Astrocyte (in vitro differentiated cells and primary cell): ENCODE data around the gene APOBEC3A. TPM values are rescaled to one million over a fixed set of nuclear protein-coding genes. Genes with fewer than 3 reads are reported as not detected.
"Not testable (repeated sequence)": the region's sequence is repeated elsewhere in the genome, so short reads cannot be mapped to it uniquely, and the experiment has no call there.

ENCODE experiments used
- DNase-seq: peaks from one replicate; pipeline ENCODE4 v3.0.0-alpha.2; 2010; ENCODE audit warnings: low read depth
- FAIRE-seq: peaks from 2 replicates; lab custom pipeline; 2011; peaks lifted over from hg19 to GRCh38; lab: Jason Lieb, UNC
- H2AFZ ChIP-seq: 2 replicates; pipeline ENCODE4 v1.6.0; 2012; ENCODE audit warnings: low read depth, low read length, inconsistent platforms
- H3K27ac ChIP-seq: 2 replicates; pipeline ENCODE4 v1.5.1; 2011; ENCODE audit warnings: low read depth, low read length, inconsistent platforms
- H3K27me3 ChIP-seq: 2 replicates; pipeline ENCODE4 v1.6.0; 2011; ENCODE audit warnings: low read length, inconsistent platforms; ENCODE audit not compliant: insufficient read depth
- H3K36me3 ChIP-seq: 2 replicates; pipeline ENCODE4 v1.5.1; 2011; ENCODE audit warnings: low read length, inconsistent platforms; ENCODE audit not compliant: insufficient read depth
- H3K4me1 ChIP-seq: 2 replicates; pipeline ENCODE4 v1.5.1; 2011; ENCODE audit warnings: low read length, inconsistent platforms; ENCODE audit not compliant: insufficient read depth
- H3K4me2 ChIP-seq: 2 replicates; pipeline ENCODE4 v1.6.0; 2012; ENCODE audit warnings: low read length, inconsistent platforms
- H3K4me3 ChIP-seq: 2 replicates; pipeline ENCODE4 v1.5.1; 2011; ENCODE audit warnings: low read depth, mild to moderate bottlenecking, low read length, inconsistent platforms; ENCODE audit not compliant: insufficient read depth
- H3K79me2 ChIP-seq: 2 replicates; pipeline ENCODE4 v1.6.0; 2012; ENCODE audit warnings: mild to moderate bottlenecking, low read length, inconsistent platforms; ENCODE audit not compliant: insufficient read depth
- H3K9ac ChIP-seq: 2 replicates; pipeline ENCODE4 v1.6.0; 2012; ENCODE audit warnings: mild to moderate bottlenecking, low read length, inconsistent platforms
- H3K9me3 ChIP-seq: 2 replicates; pipeline ENCODE4 v1.5.1; 2012; ENCODE audit warnings: low read depth, mild to moderate bottlenecking, low read length, inconsistent platforms; ENCODE audit not compliant: insufficient read depth
- H4K20me1 ChIP-seq: 2 replicates; pipeline ENCODE4 v1.6.0; 2012; ENCODE audit warnings: low read length, inconsistent platforms; ENCODE audit not compliant: insufficient read depth
- H3K27ac Mint-ChIP-seq: one replicate; pipeline ENCODE4 v1.8.0; 2021; ENCODE audit warnings: mild to moderate bottlenecking, mixed read lengths; ENCODE audit not compliant: unreplicated experiment
- H3K27me3 Mint-ChIP-seq: one replicate; pipeline ENCODE4 v1.8.0; 2021; ENCODE audit warnings: low read depth, mixed read lengths; ENCODE audit not compliant: unreplicated experiment
- H3K36me3 Mint-ChIP-seq: one replicate; pipeline ENCODE4 v1.8.0; 2021; ENCODE audit warnings: low read depth, mixed read lengths; ENCODE audit not compliant: unreplicated experiment
- H3K4me1 Mint-ChIP-seq: one replicate; pipeline ENCODE4 v1.8.0; 2021; ENCODE audit warnings: low read depth, mixed read lengths; ENCODE audit not compliant: unreplicated experiment
- H3K4me3 Mint-ChIP-seq: one replicate; pipeline ENCODE4 v1.8.0; 2021; ENCODE audit warnings: mild to moderate bottlenecking, moderate library complexity, mixed read lengths; ENCODE audit not compliant: unreplicated experiment
- H3K9me3 Mint-ChIP-seq: one replicate; pipeline ENCODE4 v1.8.0; 2021; ENCODE audit warnings: mild to moderate bottlenecking, mixed read lengths; ENCODE audit not compliant: unreplicated experiment
- EZH2 ChIP-seq: IDR thresholded peaks from 2 replicates; pipeline ENCODE4 v1.6.1; 2012; ENCODE audit warnings: mild to moderate bottlenecking, low read length, inconsistent platforms; ENCODE audit not compliant: insufficient read depth
- total RNA-seq: library from RNA; stranded (reverse); gene quantifications from 2 replicates; pipeline ENCODE4 v1.2.1, GENCODE V29; 2021
- TF ChIP-seq, protein P1 (sequence below): IDR thresholded peaks from 2 replicates; pipeline ENCODE4 v1.5.1; 2011; ENCODE audit warnings: low read depth, mild to moderate bottlenecking, inconsistent platforms, low read length, moderate library complexity; ENCODE audit not compliant: insufficient read depth

Gene APOBEC3A
- total RNA-seq, 1 donor from 2014 or later, result not detected

GRCh38 chr22:38987171-38987895 lies 29.9 kb downstream of the APOBEC3A start:
- Mint-ChIP-seq H3K4me1 (peaks cover 7% of the 10 kb centered on the region), H3K27ac (no peak overlapping the region), H3K9me3 (no peaks in the 10 kb centered on the region), H3K36me3 (peaks cover 3% of the 10 kb centered on the region), H3K4me3 (no peak overlapping the region), H3K27me3 (peaks cover 15% of the 10 kb centered on the region)
- no peak for FAIRE-seq
- Histone ChIP-seq H3K36me3 (no peaks in the 10 kb centered on the region), H3K4me1 (peaks cover 15% of the 10 kb centered on the region), H3K9ac (no peak overlapping the region), H2AFZ (no peak overlapping the region), H3K9me3 (no peaks in the 10 kb centered on the region), H3K27me3 (no peaks in the 10 kb centered on the region), H3K4me3 (no peak overlapping the region), H3K79me2 (no peaks in the 10 kb centered on the region), H4K20me1 (no peaks in the 10 kb centered on the region), H3K4me2 (no peak overlapping the region), H3K27ac (no peak overlapping the region)
- no peak for DNase-seq
- TF ChIP-seq, protein P1, sequence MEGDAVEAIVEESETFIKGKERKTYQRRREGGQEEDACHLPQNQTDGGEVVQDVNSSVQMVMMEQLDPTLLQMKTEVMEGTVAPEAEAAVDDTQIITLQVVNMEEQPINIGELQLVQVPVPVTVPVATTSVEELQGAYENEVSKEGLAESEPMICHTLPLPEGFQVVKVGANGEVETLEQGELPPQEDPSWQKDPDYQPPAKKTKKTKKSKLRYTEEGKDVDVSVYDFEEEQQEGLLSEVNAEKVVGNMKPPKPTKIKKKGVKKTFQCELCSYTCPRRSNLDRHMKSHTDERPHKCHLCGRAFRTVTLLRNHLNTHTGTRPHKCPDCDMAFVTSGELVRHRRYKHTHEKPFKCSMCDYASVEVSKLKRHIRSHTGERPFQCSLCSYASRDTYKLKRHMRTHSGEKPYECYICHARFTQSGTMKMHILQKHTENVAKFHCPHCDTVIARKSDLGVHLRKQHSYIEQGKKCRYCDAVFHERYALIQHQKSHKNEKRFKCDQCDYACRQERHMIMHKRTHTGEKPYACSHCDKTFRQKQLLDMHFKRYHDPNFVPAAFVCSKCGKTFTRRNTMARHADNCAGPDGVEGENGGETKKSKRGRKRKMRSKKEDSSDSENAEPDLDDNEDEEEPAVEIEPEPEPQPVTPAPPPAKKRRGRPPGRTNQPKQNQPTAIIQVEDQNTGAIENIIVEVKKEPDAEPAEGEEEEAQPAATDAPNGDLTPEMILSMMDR, result no peak
- TF ChIP-seq EZH2, result no peak

GRCh38 chr22:38989466-38989865 lies 32.1 kb downstream of the APOBEC3A start:
- no peak for FAIRE-seq
- Mint-ChIP-seq H3K9me3 (no peaks in the 10 kb centered on the region), H3K4me3 (no peak overlapping the region), H3K27me3 (peaks cover 15% of the 10 kb centered on the region), H3K36me3 (peaks cover 3% of the 10 kb centered on the region), H3K27ac (no peak overlapping the region), H3K4me1 (peaks cover 10% of the 10 kb centered on the region)
- Histone ChIP-seq H3K9ac (no peak overlapping the region), H3K27me3 (no peaks in the 10 kb centered on the region), H4K20me1 (no peaks in the 10 kb centered on the region), H2AFZ (no peak overlapping the region), H3K9me3 (no peaks in the 10 kb centered on the region), H3K36me3 (no peaks in the 10 kb centered on the region), H3K79me2 (no peaks in the 10 kb centered on the region), H3K27ac (no peak overlapping the region), H3K4me1 (peaks cover 9% of the 10 kb centered on the region), H3K4me2 (no peak overlapping the region), H3K4me3 (no peak overlapping the region)
- DNase-seq, result no peak
- TF ChIP-seq, protein P1, result no peak
- no peak for TF ChIP-seq EZH2

GRCh38 chr22:38992871-38993371 lies 35.5 kb downstream of the APOBEC3A start:
- H3K4me1 ChIP-seq, H3K27ac Mint-ChIP-seq, H3K4me1 Mint-ChIP-seq, H3K9ac ChIP-seq, H3K4me2 ChIP-seq, H3K36me3 ChIP-seq, H2AFZ ChIP-seq, H4K20me1 ChIP-seq, FAIRE-seq, H3K36me3 Mint-ChIP-seq, H3K27me3 ChIP-seq, H3K9me3 ChIP-seq, H3K79me2 ChIP-seq, H3K27ac ChIP-seq, DNase-seq, H3K4me3 Mint-ChIP-seq, H3K4me3 ChIP-seq, H3K9me3 Mint-ChIP-seq: not testable (repeated sequence)
- peaks cover 15% of the 10 kb centered on the region for H3K27me3 Mint-ChIP-seq
